HG02642 (cell line): ENCODE results near the gene PSMB7.

Source experiments
- ATAC-seq: cut with Tn5 transposase; IDR thresholded peaks from one replicate; pipeline ENCODE4 v1.9.1; 2021; ENCODE audit warnings: mild to moderate bottlenecking; ENCODE audit not compliant: unreplicated experiment, poor library complexity

Gene PSMB7

DNA sequence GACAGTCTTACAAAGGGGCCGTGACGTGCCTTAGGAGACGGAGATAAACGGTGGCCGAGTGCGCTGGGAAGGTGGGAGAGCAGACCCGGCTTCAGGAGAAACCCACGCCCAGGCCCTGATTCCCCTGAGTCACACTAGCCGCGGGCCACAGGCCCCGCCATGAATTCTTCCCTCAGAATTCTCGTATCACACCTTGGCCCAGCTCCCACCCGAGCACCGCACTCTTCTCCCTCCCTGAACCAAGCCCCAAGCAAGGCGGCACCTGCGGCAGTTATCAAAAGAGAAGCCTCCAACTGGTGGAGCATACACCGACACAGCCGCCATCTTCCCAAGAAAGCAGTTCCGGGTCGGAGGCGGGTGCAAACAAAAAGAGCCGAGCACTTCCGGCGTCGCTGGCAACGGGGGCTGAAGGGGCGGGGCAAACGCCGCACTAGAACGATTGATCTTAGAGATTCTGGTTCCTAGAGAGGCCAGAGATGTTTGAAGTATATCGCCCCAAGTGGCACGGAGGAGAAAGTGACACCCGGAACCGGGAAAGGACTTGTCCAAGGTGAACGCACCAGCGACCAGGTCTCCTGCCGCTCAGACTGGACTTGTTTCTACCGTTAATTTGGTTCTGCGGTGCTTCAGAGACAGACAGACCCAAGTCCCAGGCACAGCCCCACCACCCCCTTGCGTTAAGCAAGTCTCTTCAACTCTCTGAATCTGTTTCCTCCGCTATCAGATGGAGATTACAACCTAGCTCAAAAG is at the start of gene PSMB7:
Gene PSMB7 (minus strand): TSS at position 341 of the 750 bp plus-strand sequence. CDS start 17 bp downstream, at position 324.
- peak; percentile 95 for ATAC-seq

GRCh38 chr9:124462739-124463138 is 47.5 kb upstream of the PSMB7 start:
- ATAC-seq, result no peak

GRCh38 chr9:124458441-124458840 is 43.2 kb upstream of the PSMB7 start:
- no peak for ATAC-seq

- ATAC-seq, result no peak
These were observed 42.7 kb upstream of the PSMB7 start for GRCh38 chr9:124457887-124458431.

- no peak for ATAC-seq
These were observed 42.0 kb upstream of the PSMB7 start for GRCh38 chr9:124457079-124457886.

DNA sequence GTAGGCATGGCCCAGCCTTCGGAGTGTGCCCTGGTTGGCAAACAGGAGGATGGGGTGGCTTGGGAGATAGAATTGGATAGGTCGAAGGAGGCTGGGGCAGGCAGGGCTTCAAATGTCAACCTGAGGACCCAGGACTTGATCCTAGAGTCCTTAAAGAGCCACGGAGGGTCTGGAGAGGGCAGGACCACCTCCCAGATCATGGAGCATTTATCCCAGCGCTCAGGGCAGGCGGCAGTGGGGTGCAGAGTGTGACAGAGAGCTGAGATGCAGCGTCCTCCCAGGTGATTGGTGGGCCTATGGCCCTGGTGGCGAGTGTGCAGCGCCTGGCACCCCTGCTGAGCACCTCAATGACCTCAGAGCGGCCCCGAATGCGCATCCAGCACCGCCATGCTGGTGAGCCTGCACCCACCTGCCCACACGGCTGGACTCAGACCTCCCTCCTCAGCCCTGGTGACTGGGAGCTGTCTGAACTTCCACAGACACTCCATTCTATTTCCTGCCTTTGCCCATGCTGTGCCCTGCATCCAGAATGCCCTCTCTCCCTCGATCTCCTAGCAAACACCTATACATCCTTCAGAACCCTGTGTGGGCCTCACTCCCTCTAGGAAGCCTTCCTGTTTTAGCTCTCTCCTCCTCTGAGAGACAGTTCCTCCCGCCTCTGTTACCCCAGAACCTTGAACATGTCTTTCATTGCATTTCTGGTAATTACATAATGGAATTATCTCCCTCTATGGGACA is 41.3 kb upstream of the PSMB7 start:
- ATAC-seq, result no peak

GRCh38 chr9:124455820-124456219 is 40.6 kb upstream of the PSMB7 start:
- no peak for ATAC-seq

DNA sequence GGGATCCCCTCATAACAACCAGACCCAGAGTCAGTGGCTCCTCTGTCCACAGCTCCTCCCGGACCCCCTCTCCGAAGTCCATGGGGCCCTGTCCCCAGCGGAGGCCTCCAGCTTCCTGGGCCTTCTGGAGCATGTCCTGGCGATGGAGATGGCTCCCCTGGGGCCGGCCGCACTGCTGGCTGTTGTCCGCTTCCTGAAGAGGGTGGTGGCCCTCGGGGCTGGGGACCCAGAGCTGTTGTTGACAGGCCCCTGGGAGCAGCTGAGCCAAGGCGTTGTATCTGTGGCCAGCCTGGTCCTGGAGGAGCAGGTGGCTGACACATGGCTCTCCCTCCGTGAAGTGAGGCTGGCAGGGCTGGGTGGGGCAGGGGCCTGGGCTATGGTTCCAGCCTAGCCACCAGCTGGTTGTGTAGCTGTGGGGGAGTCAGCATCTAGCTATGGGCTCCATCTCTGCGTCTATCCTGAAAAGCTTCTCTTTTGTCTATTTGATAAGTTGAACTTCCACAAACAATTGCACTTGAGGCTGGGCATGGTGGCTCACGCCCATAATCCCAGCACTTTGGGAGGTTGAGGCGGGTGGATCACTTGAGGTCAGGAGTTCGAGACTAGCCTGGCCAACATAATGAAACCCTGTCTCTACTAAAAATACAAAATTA is 39.7 kb upstream of the PSMB7 start:
- ATAC-seq, result no peak

- ATAC-seq, result no peak
These were observed 39.1 kb upstream of the PSMB7 start for GRCh38 chr9:124454296-124454695.

DNA sequence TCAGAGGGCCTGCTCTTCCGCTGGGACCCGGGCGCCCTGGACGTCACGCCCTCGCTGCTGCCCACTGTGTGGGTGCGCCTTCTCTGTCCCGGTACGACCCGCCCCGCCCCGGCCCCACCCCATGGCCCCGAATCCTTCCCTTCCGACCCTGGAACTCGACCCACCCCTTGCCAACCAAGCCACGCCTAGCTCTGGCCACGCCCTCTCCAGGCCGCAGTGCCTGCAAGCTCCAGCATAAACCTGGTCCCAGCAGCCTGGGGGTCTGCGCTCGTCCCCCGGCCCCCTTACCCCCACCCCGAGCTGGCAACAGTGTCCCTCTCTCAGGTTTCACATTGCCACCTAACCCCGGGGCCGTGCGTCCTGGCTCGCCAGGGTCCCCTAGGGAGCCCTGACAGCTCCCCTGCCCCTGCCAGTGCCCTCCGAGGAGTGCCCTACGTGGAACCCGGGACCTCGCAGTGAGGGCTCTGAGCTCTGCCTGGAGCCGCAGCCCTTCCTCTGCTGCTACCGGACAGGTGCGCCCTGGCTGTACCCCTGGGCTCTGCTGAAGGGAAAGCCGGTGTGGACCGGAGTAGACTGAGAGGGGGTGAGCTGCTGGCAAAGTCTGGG is 38.4 kb upstream of the PSMB7 start:
- no peak for ATAC-seq

GRCh38 chr9:124452841-124453585 is 37.8 kb upstream of the PSMB7 start:
- ATAC-seq, result no peak

DNA sequence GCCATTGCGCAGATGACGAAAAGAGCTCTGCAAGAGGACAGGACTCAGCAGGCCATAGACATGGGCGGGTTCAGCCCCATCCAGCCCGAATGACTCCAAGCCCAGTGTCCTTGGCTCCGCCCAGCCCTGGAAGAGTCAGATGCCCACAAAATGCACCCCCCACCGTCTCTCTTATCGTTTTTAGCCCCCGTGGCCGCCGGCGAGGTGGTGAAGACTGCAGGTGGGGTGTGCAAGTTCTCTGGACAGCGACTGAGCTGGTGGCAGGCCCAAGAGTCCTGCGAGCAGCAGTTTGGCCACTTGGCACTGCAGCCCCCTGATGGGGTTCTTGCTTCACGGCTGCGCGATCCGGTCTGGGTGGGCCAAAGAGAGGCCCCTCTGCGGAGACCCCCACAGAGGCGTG is 37.1 kb upstream of the PSMB7 start:
- ATAC-seq, result no peak

GRCh38 chr9:124450931-124451661 is 35.9 kb upstream of the PSMB7 start:
- no peak for ATAC-seq

DNA sequence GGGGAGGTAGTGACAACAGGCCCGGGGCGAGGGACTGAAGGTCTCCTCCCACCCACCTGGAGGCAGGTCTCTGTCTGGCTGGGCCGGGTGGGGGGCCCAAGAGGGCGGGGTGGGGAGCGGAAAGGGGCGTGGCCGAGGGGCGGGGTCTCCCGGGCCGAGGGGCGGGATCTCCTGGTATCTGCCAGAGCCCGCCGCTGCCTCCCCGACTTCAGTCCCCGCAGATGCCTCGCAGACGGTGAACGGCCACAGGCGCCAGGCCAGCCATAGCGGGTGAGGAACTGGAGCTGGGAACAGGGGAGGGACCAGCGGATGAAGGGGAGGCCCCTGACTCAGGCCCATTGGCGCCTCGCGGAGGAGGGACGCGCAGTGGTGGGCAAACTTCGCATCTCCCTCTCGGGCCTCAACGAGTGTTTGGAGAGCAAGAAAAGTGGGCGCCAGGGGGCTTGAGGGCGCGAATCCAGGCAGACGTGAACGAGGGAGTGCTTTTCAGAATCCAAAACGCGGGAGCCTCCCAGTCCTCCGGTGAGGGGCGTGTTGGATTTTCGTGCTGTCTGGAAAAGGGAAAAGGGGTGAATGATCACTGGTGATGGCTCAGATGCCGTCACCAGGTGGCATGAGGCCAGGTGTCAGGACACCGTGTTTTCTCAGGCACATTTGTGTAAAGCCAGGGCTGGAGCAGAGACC is 35.1 kb upstream of the PSMB7 start, which contains the start of gene ADGRD2:
Gene ADGRD2 (plus strand): TSS at position 211 of the 684 bp plus-strand sequence. CDS start 1,216 bp downstream, outside the sequence.
- ATAC-seq, result no peak

GRCh38 chr9:124449381-124450151 is 34.3 kb upstream of the PSMB7 start:
- ATAC-seq, result no peak

- ATAC-seq, result no peak
These were observed 32.8 kb upstream of the PSMB7 start for GRCh38 chr9:124448019-124448418.

DNA sequence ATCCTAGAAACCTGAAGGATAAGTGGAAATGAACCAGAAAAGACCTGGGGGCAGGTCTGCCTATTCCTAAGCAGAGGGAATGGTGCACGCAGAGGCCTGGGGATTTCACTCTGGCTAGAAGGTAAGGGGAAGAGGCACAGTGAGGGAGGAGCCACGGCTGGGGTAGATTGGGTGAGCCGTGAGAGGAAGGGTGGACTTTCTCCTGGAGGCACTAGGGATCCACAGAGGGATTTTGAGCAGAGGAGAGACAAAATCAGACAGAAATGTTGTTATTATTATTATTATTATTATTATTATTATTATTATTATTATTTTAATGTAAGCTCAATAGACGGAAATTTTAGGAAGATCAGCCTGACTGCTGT is 32.0 kb upstream of the PSMB7 start:
- ATAC-seq, result no peak
